ENCODE measurements around the gene TNFRSF8.

- TF ChIP-seq ATF3 (CRISPR knock-in tag; conservative IDR thresholded peaks at IDR 0.05) (no peak), USF1 (CRISPR knock-in tag; IDR thresholded peaks at IDR 0.05) (no peak), TP53 (CRISPR knock-in tag; IDR thresholded peaks at IDR 0.05) (no peak), CTCF (IDR thresholded peaks at IDR 0.05) (no peak), E2F4 (CRISPR knock-in tag; IDR thresholded peaks at IDR 0.05; ENCODE audit: borderline replicate concordance, low read depth) (no peak), NFE2L1 (CRISPR knock-in tag; IDR thresholded peaks at IDR 0.05) (no peak), IRF1 (CRISPR knock-in tag; IDR thresholded peaks at IDR 0.05) (no peak), GABPB1 (CRISPR knock-in tag; IDR thresholded peaks at IDR 0.05) (no peak), KAT7 (CRISPR knock-in tag; IDR thresholded peaks at IDR 0.05; ENCODE audit: borderline replicate concordance) (no peak), E2F1 (CRISPR knock-in tag; IDR thresholded peaks at IDR 0.05) (no peak), CREB1 (CRISPR knock-in tag; IDR thresholded peaks at IDR 0.05) (no peak), SMAD4 (CRISPR knock-in tag; IDR thresholded peaks at IDR 0.05) (no peak)
Observed at GRCh38 chr1:12126781-12127180, 63.7 kb downstream of the TNFRSF8 start.
